Gastroesophageal sphincter (tissue), 4 donors: Measurements from ENCODE around the gene BTG1. TPM values are rescaled to one million over a fixed set of nuclear protein-coding genes. Genes with fewer than 3 reads are reported as not detected.

Experiments used
- ATAC-seq: fragments of 150-250 bp; one replicate; pipeline ENCODE4 v1.9.1; 2016; ENCODE audit warnings: mild to moderate bottlenecking, moderate library complexity
- H3K27ac ChIP-seq, 4 donors: fragments of 200-600 bp; sonication (generic) in 3 of 4; 1 replicate in 3 of 4; 2 replicates in 1 of 4; pipeline ENCODE4 v1.5.1; 2016 to 2019
- H3K27me3 ChIP-seq: fragments of 200-600 bp; sonication (generic); one replicate; pipeline ENCODE4 v1.5.1; 2019
- H3K36me3 ChIP-seq, 2 donors: fragments of 200-600 bp; sonication (generic); one replicate each; pipeline ENCODE4 v1.5.1; 2019; ENCODE audit warnings: control low read depth in 1 of 2
- H3K4me1 ChIP-seq, 3 donors: fragments of 200-600 bp; sonication (generic); 1 replicate in 2 of 3; 2 replicates in 1 of 3; pipeline ENCODE4 v1.5.1; 2016 to 2019; ENCODE audit warnings: control low read depth in 2 of 3
- H3K4me3 ChIP-seq, 2 donors: fragments of 200-600 bp; sonication (generic); one replicate each; pipeline ENCODE4 v1.5.1; 2019; ENCODE audit warnings: mild to moderate bottlenecking in 1 of 2, moderate library complexity in 1 of 2
- H3K9me3 ChIP-seq, 3 donors: fragments of 200-600 bp; sonication (generic); one replicate each; pipeline ENCODE4 v1.5.1; 2017 to 2019; ENCODE audit warnings: control low read depth in 2 of 3
- CTCF ChIP-seq, 4 experiments: fragments of 200-600 bp in 2 of 4; fragments of 450-650 bp in 2 of 4; sonication (generic) in 1 of 4; IDR thresholded peaks; one replicate each; pipeline ENCODE4 v1.5.1; 2017 to 2019; ENCODE audit warnings: antibody characterized with exemption in 4 of 4, mild to moderate bottlenecking in 2 of 4, moderate library complexity in 2 of 4
- EP300 ChIP-seq: sonication (generic); formaldehyde crosslinking; IDR thresholded peaks from one replicate; pipeline ENCODE4 v1.6.1; 2017; ENCODE audit warnings: antibody characterized with exemption, mild to moderate bottlenecking
- POLR2A ChIP-seq, 2 donors: fragments of 450-650 bp; IDR thresholded peaks; one replicate each; pipeline ENCODE4 v1.6.1; 2017; ENCODE audit warnings: antibody characterized with exemption in 2 of 2, mild to moderate bottlenecking in 2 of 2, moderate library complexity in 1 of 2
- POLR2AphosphoS5 ChIP-seq: sonication (generic); formaldehyde crosslinking; IDR thresholded peaks from one replicate; pipeline ENCODE4 v1.6.1; 2017; ENCODE audit warnings: antibody characterized with exemption
- WGBS, 2 donors: methylation state at CpG; one replicate each; pipeline ENCODE4 v1.1.5; 2018; ENCODE audit warnings: low coverage in 1 of 2; 5-methylcytosine and 5-hydroxymethylcytosine counted together
- total RNA-seq, 4 donors: library from RNA; depleted of rRNA; stranded (reverse); fragments of >200 nt; gene quantifications; one replicate each; pipeline ENCODE4 v1.1.0, GENCODE V29; 2016

The BTG1 gene
- total RNA-seq, 4 donors from 2014 or later = 33.7 to 46.1 (median 42.7) TPM

GRCh38 chr12:92132288-92132687, 13.4 kb downstream of the BTG1 start:
- TF ChIP-seq EP300 (no peak), POLR2AphosphoS5 (no peak), POLR2A (IDR thresholded peaks at IDR 0.05) (no peak), CTCF (IDR thresholded peaks at IDR 0.05) (no peak)
- no peaks in the 10 kb centered on the region for H3K27me3 ChIP-seq
- WGBS, 2 donors = 86 to 88% methylated on average over 1 of the region's 1 CpG

GRCh38 chr12:92130999-92131398, 14.6 kb downstream of the BTG1 start:
- Histone ChIP-seq H3K4me3 (no peak overlapping the region), H3K9me3 (no peaks in the 10 kb centered on the region), H3K4me1 (peaks cover 17 to 59% (median 19%) of the 10 kb centered on the region in 3 donors), H3K36me3 (peaks cover 0 to 9% of the 10 kb centered on the region in 2 donors), H3K27ac (no peak overlapping the region), H3K27me3 (no peaks in the 10 kb centered on the region)
- ATAC-seq = no peak
- TF ChIP-seq CTCF (IDR thresholded peaks at IDR 0.05) (no peak), POLR2AphosphoS5 (no peak), POLR2A (IDR thresholded peaks at IDR 0.05) (no peak), EP300 (no peak)
- WGBS, 2 donors = 54 to 65% methylated on average over 4 of the region's 4 CpGs

More at GRCh38 chr12:92132288-92132687, 13.4 kb downstream of the BTG1 start:
- Histone ChIP-seq H3K9me3 (no peaks in the 10 kb centered on the region), H3K4me1 (peaks cover 22 to 72% (median 22%) of the 10 kb centered on the region in 3 donors), H3K36me3 (peaks cover 0 to 9% of the 10 kb centered on the region in 2 donors), H3K27ac (no peak overlapping the region), H3K4me3 (no peak overlapping the region)
- ATAC-seq = no peak

- Histone ChIP-seq H3K9me3 (no peaks in the 10 kb centered on the region), H3K4me1 (peaks cover 14 to 45% (median 15%) of the 10 kb centered on the region in 3 donors), H3K4me3 (no peak overlapping the region), H3K36me3 (peaks cover 0 to 9% of the 10 kb centered on the region in 2 donors), H3K27ac (no peak overlapping the region), H3K27me3 (no peaks in the 10 kb centered on the region)
- no peak for ATAC-seq
- WGBS, 2 donors = 100% methylated on average over 2 of the region's 2 CpGs
- TF ChIP-seq POLR2AphosphoS5 (no peak), POLR2A (IDR thresholded peaks at IDR 0.05) (no peak), CTCF (IDR thresholded peaks at IDR 0.05) (no peak), EP300 (no peak)
Observed at GRCh38 chr12:92129609-92130008, 16.0 kb downstream of the BTG1 start.

- H3K27ac ChIP-seq = no peak overlapping the region
- H3K9me3 ChIP-seq = no peaks in the 10 kb centered on the region
- H3K27me3 ChIP-seq = no peaks in the 10 kb centered on the region
- H3K4me3 ChIP-seq = no peak overlapping the region
- no peak for TF ChIP-seq POLR2AphosphoS5
- no peak for TF ChIP-seq POLR2A (IDR thresholded peaks at IDR 0.05)
- no peak for TF ChIP-seq EP300
- no peak for TF ChIP-seq CTCF (IDR thresholded peaks at IDR 0.05)
- H3K36me3 ChIP-seq = peaks cover 0 to 9% of the 10 kb centered on the region in 2 donors
- H3K4me1 ChIP-seq = peaks cover 4 to 35% (median 10%) of the 10 kb centered on the region in 3 donors
- WGBS, 2 donors = 83% methylated on average over 1 of the region's 1 CpG
- no peak for ATAC-seq
Observed at GRCh38 chr12:92128612-92129011, 17.0 kb downstream of the BTG1 start.

- H3K27ac ChIP-seq = no peak overlapping the region
- 84 to 89% methylated on average over 5 to 6 of the region's 6 CpGs for WGBS, 2 donors
- H3K9me3 ChIP-seq = peaks cover 0 to 32% (median 0%) of the 10 kb centered on the region in 3 donors
- peaks cover 0 to 9% of the 10 kb centered on the region in 2 donors for H3K36me3 ChIP-seq
- no peak overlapping the region for H3K4me3 ChIP-seq
- no peak for ATAC-seq
- TF ChIP-seq EP300 (no peak), CTCF (IDR thresholded peaks at IDR 0.05) (no peak), POLR2A (IDR thresholded peaks at IDR 0.05) (no peak), POLR2AphosphoS5 (no peak)
- no peaks in the 10 kb centered on the region for H3K4me1 ChIP-seq
- no peaks in the 10 kb centered on the region for H3K27me3 ChIP-seq
Observed at GRCh38 chr12:92124689-92125029, 21.0 kb downstream of the BTG1 start.
